GM20431 (cell line): ENCODE results near the gene MEF2B.
"Not testable (repeated sequence)": the region's sequence is repeated elsewhere in the genome, so short reads cannot be mapped to it uniquely, and the experiment has no call there.

Experiments used
- in situ Hi-C: fragments of 300-500 bp; cut with MseI, MboI; formaldehyde crosslinking; loops from one replicate; pipeline ENCODE4 v1.15.0; 2020; ENCODE audit warnings: low sequenced_read_pairs; ENCODE audit not compliant: unreplicated experiment

Gene MEF2B

GRCh38 chr19:19106938-19107337, 63.1 kb downstream of the MEF2B start:
- in situ Hi-C loops = not testable (repeated sequence)

DNA sequence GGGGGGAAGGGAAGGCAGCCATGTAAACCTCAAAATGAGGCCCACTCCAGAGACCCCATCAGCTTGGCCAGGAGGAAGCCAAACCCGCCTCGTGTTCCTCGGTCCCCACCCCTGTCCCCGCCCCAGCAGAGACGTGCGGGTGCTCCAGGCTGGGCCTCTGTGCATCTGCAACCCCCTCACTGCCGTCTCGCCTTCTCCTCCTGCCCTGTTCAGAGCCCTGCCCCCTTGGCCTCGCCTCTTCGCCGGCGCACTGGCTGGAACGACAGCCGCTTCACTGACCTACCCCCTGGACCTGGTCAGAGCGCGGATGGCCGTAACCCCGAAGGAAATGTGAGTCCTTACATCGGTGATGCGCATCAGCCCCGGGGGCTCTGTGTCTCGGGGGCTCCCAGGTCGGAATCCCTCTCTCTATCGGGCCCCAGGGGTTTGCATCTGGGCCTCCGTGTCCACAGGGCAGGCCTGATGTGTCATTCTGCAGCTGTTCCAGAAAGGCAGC, 64.0 kb downstream of the MEF2B start:
- in situ Hi-C loops = no loop called here

GRCh38 chr19:19105365-19106055, 64.6 kb downstream of the MEF2B start:
- in situ Hi-C loops = no loop called here

DNA sequence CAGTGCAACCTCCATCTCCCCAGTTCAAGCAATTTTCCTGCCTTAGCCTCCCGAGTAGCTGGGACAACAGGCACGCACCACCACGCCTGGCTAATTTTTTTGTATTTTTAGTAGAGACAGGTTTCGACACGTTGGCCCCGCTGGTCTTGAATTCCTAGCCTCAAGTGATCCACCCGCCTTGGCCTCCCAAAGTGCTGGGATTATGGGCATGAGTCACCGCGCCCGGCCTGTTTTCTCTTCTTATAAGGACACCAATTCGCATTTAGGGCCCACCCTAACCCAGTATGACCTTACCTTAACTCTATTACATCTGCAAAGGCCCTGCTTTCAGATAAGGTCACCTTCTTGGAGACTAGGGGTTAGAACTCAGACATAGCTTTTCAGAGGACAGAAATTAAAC, 66.9 kb downstream of the MEF2B start:
- in situ Hi-C loops = no loop called here

GRCh38 chr19:19102566-19102965, 67.5 kb downstream of the MEF2B start:
- in situ Hi-C loops = not testable (repeated sequence)

DNA sequence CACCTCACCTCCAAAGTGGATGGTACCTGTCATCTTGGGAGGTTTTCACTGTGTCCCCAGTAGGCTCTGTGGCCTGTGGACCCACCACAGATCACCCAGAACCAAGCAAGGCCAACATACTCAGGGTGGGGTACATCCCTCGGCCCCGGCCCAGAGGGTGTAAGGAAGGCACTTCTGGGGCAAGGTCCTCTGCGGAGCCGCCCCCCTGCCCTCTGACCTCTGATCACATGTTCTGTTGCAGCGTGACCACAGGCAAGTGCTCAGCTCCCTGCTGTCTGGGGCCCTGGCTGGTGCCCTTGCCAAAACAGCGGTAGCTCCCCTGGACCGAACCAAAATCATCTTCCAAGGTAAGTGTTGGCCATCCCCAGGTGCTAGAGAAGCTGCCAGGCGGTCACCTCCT, 68.5 kb downstream of the MEF2B start:
- in situ Hi-C loops = no loop called here

DNA sequence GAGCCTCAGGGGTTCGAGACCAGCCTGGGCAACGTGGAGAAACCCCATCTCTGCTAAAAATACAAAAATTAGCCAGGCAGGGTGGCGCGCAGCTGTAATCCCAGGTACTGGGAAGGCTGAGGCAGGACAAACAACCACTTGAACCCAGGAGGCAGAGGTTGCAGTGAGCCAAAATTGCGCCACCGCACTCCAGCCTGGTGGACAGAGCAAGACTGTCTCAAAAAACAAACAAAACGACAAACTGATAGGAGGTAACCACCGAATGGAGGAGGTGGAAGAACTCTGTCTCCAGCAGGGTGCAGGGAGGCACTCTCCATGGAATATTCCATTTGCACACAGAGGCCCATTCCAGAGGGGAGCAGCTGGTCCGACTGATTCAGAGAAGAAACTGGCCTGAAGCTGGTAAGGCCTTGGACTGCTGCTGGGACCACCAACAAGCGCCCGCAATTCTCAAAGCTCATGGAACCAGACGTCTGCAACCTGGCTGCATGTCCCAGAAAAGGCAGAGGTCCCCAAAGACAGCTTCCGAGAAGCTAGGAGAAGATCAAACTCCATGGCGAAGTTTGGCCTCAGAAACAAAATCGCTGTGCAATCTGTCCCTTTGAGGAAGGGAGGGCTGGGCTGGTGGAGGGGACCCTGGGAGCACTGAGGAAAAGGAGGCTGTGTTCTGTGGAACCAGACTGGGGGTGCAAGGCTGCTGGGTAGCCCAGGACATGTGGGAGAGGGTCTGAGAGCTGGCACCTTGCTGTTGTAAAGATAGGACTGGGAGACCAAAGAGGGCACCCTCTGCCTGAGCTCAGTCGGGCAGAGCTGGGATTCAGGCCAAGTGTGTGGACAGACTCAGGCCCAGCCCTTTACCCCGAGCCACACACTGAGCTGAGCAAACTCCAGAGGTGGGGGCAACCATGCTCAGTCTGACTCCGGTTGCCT, 71.1 kb downstream of the MEF2B start:
- in situ Hi-C loops = no loop called here

- in situ Hi-C loops = no loop called here
Measured at GRCh38 chr19:19098084-19098702, 71.9 kb downstream of the MEF2B start.

- in situ Hi-C loops = no loop called here
Measured at GRCh38 chr19:19096641-19097627, 73.1 kb downstream of the MEF2B start.

GRCh38 chr19:19095691-19096090, 74.4 kb downstream of the MEF2B start:
- in situ Hi-C loops = no loop called here
